Omental fat pad (tissue), 4 donors: ENCODE results near the gene GRAP2. TPM values are rescaled to one million over a fixed set of nuclear protein-coding genes. Genes with fewer than 3 reads are reported as not detected.
"Not testable (repeated sequence)": the region's sequence is repeated elsewhere in the genome, so short reads cannot be mapped to it uniquely, and the experiment has no call there.

Source experiments
- ATAC-seq: fragments of 150-250 bp; one replicate; pipeline ENCODE4 v1.9.1; 2016; ENCODE audit warnings: mild to moderate bottlenecking, moderate library complexity; ENCODE audit not compliant: low FRiP score
- DNase-seq: peaks from one replicate; pipeline ENCODE4 v3.0.0-alpha.2; 2019; ENCODE audit warnings: low spot score
- total RNA-seq, 4 donors: library from RNA; depleted of rRNA; stranded (reverse); fragments of >200 nt; gene quantifications; one replicate each; pipeline ENCODE4 v1.1.0, GENCODE V29; 2016
- TF ChIP-seq, protein P1 (sequence below), 3 donors: fragments of 450-650 bp; IDR thresholded peaks; one replicate each; pipeline ENCODE4 v1.5.1; 2016 to 2017; ENCODE audit warnings: antibody characterized with exemption in 3 of 3, mild to moderate bottlenecking in 3 of 3, moderate library complexity in 2 of 3

The GRAP2 gene
- total RNA-seq, 4 donors from 2014 or later: 1.0 to 9.5 (median 3.7) TPM

DNA sequence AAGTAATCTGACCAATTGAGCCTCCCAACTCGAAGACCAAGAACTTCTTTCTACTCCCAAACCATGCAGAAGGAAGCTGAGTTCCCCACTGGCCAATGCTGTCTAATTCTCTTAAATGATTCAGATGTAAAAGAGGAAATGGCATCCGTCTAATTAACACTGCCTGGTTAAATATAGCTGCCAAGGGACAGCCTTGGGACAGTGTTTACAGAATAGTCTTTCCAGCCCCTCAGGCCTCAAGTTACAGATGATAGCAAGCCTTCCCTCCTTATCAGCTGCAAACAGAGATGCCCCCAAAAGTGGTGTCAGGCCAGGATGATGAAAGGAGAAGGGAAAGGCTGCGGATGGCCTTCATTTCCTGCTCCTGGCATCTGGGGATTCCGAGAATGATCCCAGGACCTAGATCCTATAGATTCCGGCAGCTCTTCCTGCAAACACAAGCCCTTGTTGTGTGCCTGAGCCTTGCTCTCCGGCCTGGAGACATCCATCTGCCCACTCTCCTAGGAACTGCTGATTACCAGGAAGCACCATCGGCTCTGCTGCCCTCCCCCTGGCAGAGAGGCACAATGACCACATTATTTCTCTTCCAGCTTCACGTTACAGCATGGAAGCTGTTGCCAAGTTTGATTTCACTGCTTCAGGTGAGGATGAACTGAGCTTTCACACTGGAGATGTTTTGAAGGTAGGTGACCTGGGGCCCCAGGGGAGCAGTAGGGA is 45.8 kb downstream of the GRAP2 start:
- DNase-seq (no peak), ATAC-seq (no peak)
- TF ChIP-seq, protein P1, sequence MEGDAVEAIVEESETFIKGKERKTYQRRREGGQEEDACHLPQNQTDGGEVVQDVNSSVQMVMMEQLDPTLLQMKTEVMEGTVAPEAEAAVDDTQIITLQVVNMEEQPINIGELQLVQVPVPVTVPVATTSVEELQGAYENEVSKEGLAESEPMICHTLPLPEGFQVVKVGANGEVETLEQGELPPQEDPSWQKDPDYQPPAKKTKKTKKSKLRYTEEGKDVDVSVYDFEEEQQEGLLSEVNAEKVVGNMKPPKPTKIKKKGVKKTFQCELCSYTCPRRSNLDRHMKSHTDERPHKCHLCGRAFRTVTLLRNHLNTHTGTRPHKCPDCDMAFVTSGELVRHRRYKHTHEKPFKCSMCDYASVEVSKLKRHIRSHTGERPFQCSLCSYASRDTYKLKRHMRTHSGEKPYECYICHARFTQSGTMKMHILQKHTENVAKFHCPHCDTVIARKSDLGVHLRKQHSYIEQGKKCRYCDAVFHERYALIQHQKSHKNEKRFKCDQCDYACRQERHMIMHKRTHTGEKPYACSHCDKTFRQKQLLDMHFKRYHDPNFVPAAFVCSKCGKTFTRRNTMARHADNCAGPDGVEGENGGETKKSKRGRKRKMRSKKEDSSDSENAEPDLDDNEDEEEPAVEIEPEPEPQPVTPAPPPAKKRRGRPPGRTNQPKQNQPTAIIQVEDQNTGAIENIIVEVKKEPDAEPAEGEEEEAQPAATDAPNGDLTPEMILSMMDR (IDR thresholded peaks at IDR 0.05): no peak

DNA sequence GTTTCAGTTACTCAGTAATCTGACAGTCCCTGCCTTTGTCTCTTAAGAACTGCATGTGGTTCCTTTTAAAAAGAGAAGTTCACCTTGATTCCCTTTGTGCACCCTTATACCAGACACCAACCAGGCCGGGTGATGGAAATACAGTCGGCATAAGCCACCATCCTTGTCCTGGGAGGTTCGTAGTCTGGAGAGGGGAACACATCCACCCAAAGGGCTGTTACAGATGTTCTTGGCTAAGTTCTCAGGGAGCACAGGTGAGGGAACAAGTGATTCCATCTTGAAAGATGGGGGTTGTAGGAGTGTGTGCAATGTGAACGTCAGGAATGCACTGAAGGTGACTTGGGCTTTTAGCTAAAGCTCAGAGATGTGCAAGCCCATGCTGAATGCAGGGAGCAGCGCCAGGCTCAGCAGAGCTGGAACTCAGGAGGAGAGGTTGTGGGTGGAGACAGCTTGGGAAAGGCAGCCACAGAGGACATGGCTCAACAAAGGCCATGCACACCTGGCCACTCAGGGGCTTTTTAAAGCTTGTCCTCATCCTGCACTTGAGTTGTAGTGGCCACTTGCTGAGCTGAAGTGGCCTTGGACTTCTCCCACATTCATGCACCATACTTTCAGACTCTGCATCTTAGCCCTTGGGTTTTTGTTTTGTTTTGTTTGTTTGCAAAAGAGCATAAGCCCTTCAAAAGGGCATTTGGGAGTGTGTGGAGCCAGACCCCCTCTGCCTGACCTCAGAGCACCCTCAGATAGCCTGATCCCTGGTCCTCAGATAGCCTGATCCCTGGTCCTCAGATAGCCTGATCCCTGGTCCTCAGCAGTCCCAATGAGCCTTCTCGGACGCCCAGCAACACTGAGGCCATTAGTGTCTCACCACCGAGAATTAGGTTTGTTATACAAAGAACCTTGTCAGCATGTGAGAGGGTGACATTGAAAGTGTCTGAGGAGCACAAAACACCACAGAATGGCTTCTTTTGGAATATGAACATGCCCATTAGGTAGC is 46.6 kb downstream of the GRAP2 start:
- ATAC-seq: no peak
- TF ChIP-seq, protein P1 (IDR thresholded peaks at IDR 0.05): no peak
- DNase-seq: no peak

DNA sequence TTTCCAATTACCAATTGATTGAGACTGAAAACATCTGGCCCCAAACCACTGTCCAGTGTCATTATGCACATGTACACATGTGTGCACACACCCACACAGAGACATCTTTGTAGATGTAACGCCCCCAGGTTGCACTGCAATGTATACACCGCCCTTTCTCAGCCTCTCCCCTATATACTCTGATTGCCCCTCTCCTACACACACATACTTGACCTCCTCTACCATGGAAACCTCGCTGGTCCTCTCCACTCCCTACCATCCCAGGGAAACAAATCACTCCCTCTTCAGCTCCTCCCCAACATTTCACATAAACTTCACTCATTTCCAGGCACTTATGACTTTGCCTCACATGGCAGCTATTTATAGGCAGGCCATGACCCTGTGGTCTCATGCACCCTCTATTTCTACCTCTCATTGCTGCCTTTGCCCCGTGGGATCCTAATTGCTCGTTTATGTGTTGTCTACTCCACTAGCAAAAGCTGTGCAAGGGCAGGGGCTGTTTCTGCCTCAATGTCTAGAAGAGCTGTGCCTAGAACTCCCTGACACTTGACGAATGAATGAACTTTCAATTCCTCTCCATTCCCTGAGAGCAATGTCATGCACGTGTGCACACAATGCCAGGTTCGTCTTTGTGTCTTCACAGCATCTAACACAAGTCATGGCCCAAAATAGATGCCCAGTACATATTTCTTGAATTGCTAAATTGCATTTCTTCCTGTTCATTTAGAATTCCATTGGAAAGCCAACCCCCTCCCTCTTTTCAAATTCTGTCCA is 49.3 kb downstream of the GRAP2 start:
- no peak for DNase-seq
- ATAC-seq: no peak
- TF ChIP-seq, protein P1 (IDR thresholded peaks at IDR 0.05): no peak

DNA sequence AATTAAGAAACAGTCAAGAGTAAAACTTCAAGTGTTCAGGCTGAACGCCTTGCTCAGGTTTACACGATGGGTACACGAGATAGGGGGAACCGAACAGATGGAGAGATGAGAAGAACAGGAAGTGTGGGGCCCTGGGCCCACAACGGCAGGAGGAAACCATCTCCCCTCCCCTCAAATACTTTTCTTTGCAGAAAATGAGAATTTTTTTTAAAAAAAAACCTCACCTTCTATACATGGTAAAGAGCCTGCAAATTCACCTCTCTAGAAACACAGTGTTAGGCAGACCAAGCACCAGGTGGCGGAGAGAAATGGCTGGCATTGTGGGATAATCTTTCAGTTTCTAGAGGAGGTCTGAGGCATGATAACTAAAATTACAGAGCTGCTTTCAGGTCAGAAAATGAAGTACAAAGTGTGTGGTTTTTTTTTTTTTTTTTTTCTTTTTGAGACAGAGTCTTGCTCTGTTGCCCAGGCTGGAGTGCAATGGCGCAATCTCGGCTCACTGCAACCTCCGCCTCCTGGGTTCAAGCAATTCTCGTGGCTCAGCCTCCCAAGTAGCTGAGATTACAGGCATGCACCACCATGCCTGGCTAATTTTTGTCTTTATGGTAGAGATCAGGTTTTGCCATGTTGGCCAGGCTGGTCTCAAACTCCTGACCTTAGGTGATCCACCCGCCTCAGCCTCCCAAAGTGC is 50.9 kb downstream of the GRAP2 start:
- ATAC-seq, DNase-seq: not testable (repeated sequence)

DNA sequence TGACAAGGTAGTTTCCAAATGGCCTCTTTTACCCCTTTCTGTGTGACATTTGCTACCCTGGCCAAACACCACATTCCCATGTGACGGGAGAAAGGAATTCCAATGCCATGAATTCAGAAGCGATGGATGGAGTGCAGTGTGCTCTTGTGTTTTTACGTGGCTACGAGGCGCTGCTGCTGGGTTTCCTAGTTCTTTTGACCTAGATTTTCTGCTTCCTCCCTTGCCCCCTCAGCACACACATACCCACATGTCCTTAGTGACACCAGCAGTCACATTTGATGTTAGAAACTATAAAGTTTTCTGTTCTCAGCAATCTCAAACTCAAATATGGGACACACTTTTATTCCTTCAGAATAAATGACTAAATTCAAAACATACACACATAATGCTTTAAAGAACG is 51.5 kb downstream of the GRAP2 start:
- TF ChIP-seq, protein P1 (IDR thresholded peaks at IDR 0.05): no peak
- DNase-seq (no peak), ATAC-seq (no peak)

DNA sequence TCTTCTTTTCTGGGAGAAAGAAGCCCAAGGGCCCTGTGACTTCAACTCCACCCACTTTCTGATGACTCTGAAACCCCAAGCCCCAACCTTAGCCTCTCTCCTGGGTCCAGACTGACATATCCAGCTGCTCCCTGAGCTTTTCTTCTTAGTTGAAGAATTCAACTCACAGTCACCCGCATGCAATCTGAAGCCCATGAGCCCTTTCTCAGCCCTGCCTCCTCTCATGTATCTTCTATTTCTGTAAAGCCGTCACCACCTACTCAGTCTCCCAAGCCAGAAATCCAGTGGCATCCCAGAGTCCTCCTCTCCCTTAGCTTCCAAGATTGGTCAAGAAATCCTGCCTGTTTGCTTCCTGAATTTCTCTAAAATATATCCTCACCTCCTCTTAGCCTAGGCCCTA is 52.2 kb downstream of the GRAP2 start:
- ATAC-seq: no peak
- no peak for DNase-seq
- TF ChIP-seq, protein P1 (IDR thresholded peaks at IDR 0.05): no peak
